Endothelial cell (in vitro differentiated cells): ENCODE measurements around the gene UBAP1L. TPM values are rescaled to one million over a fixed set of nuclear protein-coding genes. Genes with fewer than 3 reads are reported as not detected.
A peak's percentile ranks its signal among the peaks of the same experiment; 100 is the strongest.

Experiments used
- DNase-seq: peaks from one replicate; pipeline ENCODE4 v3.0.0; 2021; ENCODE audit warnings: low spot score
- H3K27ac Mint-ChIP-seq: one replicate; pipeline ENCODE4 v1.8.0; 2021; ENCODE audit warnings: mixed read lengths, inconsistent platforms; ENCODE audit not compliant: unreplicated experiment
- H3K27me3 Mint-ChIP-seq: one replicate; pipeline ENCODE4 v1.8.0; 2021; ENCODE audit warnings: mild to moderate bottlenecking, moderate library complexity, mixed read lengths, inconsistent platforms; ENCODE audit not compliant: unreplicated experiment
- H3K36me3 Mint-ChIP-seq: one replicate; pipeline ENCODE4 v1.8.0; 2021; ENCODE audit warnings: mild to moderate bottlenecking, low read depth, mixed read lengths, inconsistent platforms; ENCODE audit not compliant: unreplicated experiment
- H3K4me1 Mint-ChIP-seq: one replicate; pipeline ENCODE4 v1.8.0; 2021; ENCODE audit warnings: mild to moderate bottlenecking, mixed read lengths, inconsistent platforms; ENCODE audit not compliant: unreplicated experiment
- H3K4me3 Mint-ChIP-seq: one replicate; pipeline ENCODE4 v1.8.0; 2021; ENCODE audit warnings: mild to moderate bottlenecking, mixed read lengths, inconsistent platforms; ENCODE audit not compliant: unreplicated experiment
- H3K9me3 Mint-ChIP-seq: one replicate; pipeline ENCODE4 v1.8.0; 2021; ENCODE audit warnings: mixed read lengths, inconsistent platforms; ENCODE audit not compliant: unreplicated experiment
- CTCF ChIP-seq: fragments of 200-600 bp; sonication (generic); IDR thresholded peaks from one replicate; pipeline ENCODE4 v1.5.0; 2021; ENCODE audit warnings: antibody characterized with exemption; ENCODE audit not compliant: unreplicated experiment
- total RNA-seq: library from RNA; stranded (reverse); fragmentation: NEBNext Ultra II Directional; extraction: Animal tissue kit (Norgen Biotek cat#: 25700); gene quantifications from one replicate; pipeline ENCODE4 v1.2.1, GENCODE V29; 2021; ENCODE audit not compliant: unreplicated experiment

Gene UBAP1L
- total RNA-seq, 1 donor from 2014 or later = 1.8 TPM

- TF ChIP-seq CTCF = no peak
- no peak overlapping the region for H3K27ac Mint-ChIP-seq
- H3K36me3 Mint-ChIP-seq = no peaks in the 10 kb centered on the region
- no peak for DNase-seq
- H3K4me3 Mint-ChIP-seq = no peak overlapping the region
- H3K4me1 Mint-ChIP-seq = peaks cover 14% of the 10 kb centered on the region
- H3K9me3 Mint-ChIP-seq = no peaks in the 10 kb centered on the region
- H3K27me3 Mint-ChIP-seq = peaks cover 4% of the 10 kb centered on the region
These were observed 8.9 kb downstream of the UBAP1L start for GRCh38 chr15:65106011-65106590.

GRCh38 chr15:65105038-65105437 lies 10.0 kb downstream of the UBAP1L start:
- TF ChIP-seq CTCF = no peak
- no peaks in the 10 kb centered on the region for H3K9me3 Mint-ChIP-seq
- peaks cover 4% of the 10 kb centered on the region for H3K27me3 Mint-ChIP-seq
- no peak overlapping the region for H3K27ac Mint-ChIP-seq
- no peak for DNase-seq
- peaks cover 13% of the 10 kb centered on the region for H3K4me1 Mint-ChIP-seq
- no peaks in the 10 kb centered on the region for H3K36me3 Mint-ChIP-seq
- no peak overlapping the region for H3K4me3 Mint-ChIP-seq

GRCh38 chr15:65102912-65103311 lies 12.1 kb downstream of the UBAP1L start:
- no peaks in the 10 kb centered on the region for H3K9me3 Mint-ChIP-seq
- peaks cover 4% of the 10 kb centered on the region for H3K27me3 Mint-ChIP-seq
- no peak overlapping the region for H3K4me3 Mint-ChIP-seq
- peaks cover 13% of the 10 kb centered on the region for H3K4me1 Mint-ChIP-seq
- TF ChIP-seq CTCF = no peak
- H3K36me3 Mint-ChIP-seq = peaks cover 11% of the 10 kb centered on the region
- no peak overlapping the region for H3K27ac Mint-ChIP-seq
- DNase-seq = no peak

GRCh38 chr15:65101891-65102708 lies 12.9 kb downstream of the UBAP1L start:
- DNase-seq = peak; percentile 56
- no peaks in the 10 kb centered on the region for H3K9me3 Mint-ChIP-seq
- peaks cover 16% of the 10 kb centered on the region for H3K36me3 Mint-ChIP-seq
- TF ChIP-seq CTCF = no peak
- no peak overlapping the region for H3K27ac Mint-ChIP-seq
- H3K4me1 Mint-ChIP-seq = peaks cover 13% of the 10 kb centered on the region
- peaks cover 4% of the 10 kb centered on the region for H3K27me3 Mint-ChIP-seq
- peak overlapping the region; percentile 80 for H3K4me3 Mint-ChIP-seq

- H3K36me3 Mint-ChIP-seq = peaks cover 16% of the 10 kb centered on the region
- H3K4me1 Mint-ChIP-seq = peaks cover 13% of the 10 kb centered on the region
- H3K9me3 Mint-ChIP-seq = no peaks in the 10 kb centered on the region
- DNase-seq = peak; percentile 88
- peak; percentile 84 for TF ChIP-seq CTCF
- no peak overlapping the region for H3K27ac Mint-ChIP-seq
- peaks cover 4% of the 10 kb centered on the region for H3K27me3 Mint-ChIP-seq
- peak overlapping the region; percentile 80 for H3K4me3 Mint-ChIP-seq
These were observed 13.5 kb downstream of the UBAP1L start for GRCh38 chr15:65101411-65101890.
